GM12878 (cell line): ENCODE measurements around the gene TEKT5. TPM values are rescaled to one million over a fixed set of nuclear protein-coding genes. Genes with fewer than 3 reads are reported as not detected.

Source experiments
- ATAC-seq: fragments of 200-7000 bp; cut with Tn5 transposase; 3 replicates; pipeline ENCODE4 v1.9.1; 2020; ENCODE audit warnings: mild to moderate bottlenecking, moderate library complexity
- BruUV-seq: library from RNA; stranded (reverse); fragments of 400-500 nt; replicated peaks from 2 replicates; lab custom pipeline; 2021; lab: Mats Ljungman, UMichigan
- CTCF ChIA-PET: fragments of 300-600 bp; sonication (Branson Sonifier 250); formaldehyde crosslinking; extraction: SDS; loops from one replicate; lab custom pipeline; 2021; ENCODE audit warnings: inconsistent platforms; lab: Yijun Ruan, JAX
- POLR2A ChIA-PET: fragments of 350-600 bp; formaldehyde crosslinking; extraction: SDS; loops from one replicate; lab custom pipeline; 2021; ENCODE audit warnings: inconsistent platforms; lab: Charles Lee
- RAD21 ChIA-PET: fragments of 300-600 bp; sonication (Branson Sonifier 250); formaldehyde crosslinking; loops from one replicate; lab custom pipeline; 2023; ENCODE audit warnings: antibody characterized with exemption; ENCODE audit not compliant: unreplicated experiment; lab: Charles Lee
- SMC1A ChIA-PET: fragments of 300-600 bp; sonication (Branson Sonifier 250); formaldehyde crosslinking; loops from one replicate; lab custom pipeline; 2023; ENCODE audit not compliant: unreplicated experiment, uncharacterized antibody; lab: Charles Lee
- DNase-seq: peaks from one replicate; pipeline ENCODE4 v3.0.0-alpha.2; 2011; ENCODE audit warnings: low read depth, low spot score
- FAIRE-seq: peaks from 3 replicates; lab custom pipeline; 2011; peaks lifted over from hg19 to GRCh38; lab: Jason Lieb, UNC
- H2AFZ ChIP-seq: 2 replicates; pipeline ENCODE4 v1.6.0; 2011; ENCODE audit warnings: low read depth, low read length, control low read depth; ENCODE audit not compliant: control insufficient read depth
- H3K27ac ChIP-seq: 2 replicates; pipeline ENCODE4 v1.5.1; 2011; ENCODE audit warnings: control low read depth; ENCODE audit not compliant: control insufficient read depth, insufficient read depth
- H3K27me3 ChIP-seq, 2 experiments: replicated peaks in 1 of 2; 2 replicates each; pipeline versions ENCODE4 v1.6.0 to v1.6.1; 2011; ENCODE audit warnings: low read length in 1 of 2; ENCODE audit not compliant: control insufficient read depth in 2 of 2, insufficient read depth in 2 of 2
- H3K36me3 ChIP-seq, 2 experiments: 2 replicates each; pipeline ENCODE4 v1.5.1; 2011; ENCODE audit warnings: low read length in 1 of 2; ENCODE audit not compliant: control insufficient read depth in 2 of 2, insufficient read depth in 2 of 2
- H3K4me1 ChIP-seq: 2 replicates; pipeline ENCODE4 v1.6.1; 2011; ENCODE audit warnings: mild to moderate bottlenecking, low read length, moderate library complexity, mixed read lengths; ENCODE audit not compliant: control insufficient read depth, insufficient read depth
- H3K4me2 ChIP-seq: 2 replicates; pipeline ENCODE4 v1.6.0; 2011; ENCODE audit warnings: control low read depth; ENCODE audit not compliant: control insufficient read depth, insufficient read depth
- H3K4me3 ChIP-seq: fragments of 200-600 bp; sonication (generic); 2 replicates; pipeline ENCODE4 v1.5.1; 2016
- H3K79me2 ChIP-seq: 2 replicates; pipeline ENCODE4 v1.6.0; 2011; ENCODE audit warnings: low read length; ENCODE audit not compliant: control insufficient read depth, insufficient read depth
- H3K9ac ChIP-seq: 2 replicates; pipeline ENCODE4 v1.8.0; 2011; ENCODE audit warnings: low read length, control low read depth, mixed read lengths; ENCODE audit not compliant: control insufficient read depth, insufficient read depth
- H3K9me3 ChIP-seq: replicated peaks from 3 replicates; pipeline ENCODE4 v1.5.1; 2011; ENCODE audit warnings: mild to moderate bottlenecking, low read length; ENCODE audit not compliant: control insufficient read depth, insufficient read depth
- H4K20me1 ChIP-seq: 2 replicates; pipeline ENCODE4 v1.6.0; 2011; ENCODE audit not compliant: control insufficient read depth, insufficient read depth
- MLLT1 ChIP-seq: fragments of 450-650 bp; IDR thresholded peaks from 2 replicates; pipeline ENCODE4 v1.6.1; 2016; ENCODE audit warnings: mild to moderate bottlenecking
- POLR2A ChIP-seq: IDR thresholded peaks from 2 replicates; pipeline ENCODE4 v1.6.1; 2011; ENCODE audit warnings: low read depth, mild to moderate bottlenecking, low read length
- RFX5 ChIP-seq: IDR thresholded peaks from 2 replicates; pipeline ENCODE4 v1.6.1; 2011; ENCODE audit warnings: low read depth, low read length, improper control_type of control experiment
- RUNX3 ChIP-seq: IDR thresholded peaks from 2 replicates; pipeline ENCODE4 v1.6.1; 2012; ENCODE audit warnings: low read length, inconsistent platforms
- SMAD1 ChIP-seq: fragments of 450-650 bp; IDR thresholded peaks from 2 replicates; pipeline ENCODE4 v1.6.1; 2018; ENCODE audit warnings: mild to moderate bottlenecking, low read depth; ENCODE audit not compliant: partially characterized antibody
- TCF7 ChIP-seq: IDR thresholded peaks from 2 replicates; pipeline ENCODE4 v1.6.1; 2014; ENCODE audit warnings: antibody characterized with exemption, borderline replicate concordance
- YY1 ChIP-seq: IDR thresholded peaks from 2 replicates; pipeline ENCODE4 v1.6.1; 2011; ENCODE audit warnings: low read depth, mild to moderate bottlenecking, low read length
- ZBTB11 ChIP-seq: fragments of 450-650 bp; formaldehyde crosslinking; IDR thresholded peaks from 2 replicates; pipeline ENCODE4 v1.5.0; 2022; ENCODE audit warnings: mild to moderate bottlenecking, missing genetic modification characterization
- WGBS: methylation state at CpG from one replicate; pipeline ENCODE4 v1.1.6; 2016; ENCODE audit warnings: low lambda C conversion rate; ENCODE audit not compliant: insufficient replicate concordance, insufficient coverage; ENCODE audit errors: missing lambda C conversion rate; 5-methylcytosine and 5-hydroxymethylcytosine counted together
- in situ Hi-C: fragments of 300-500 bp; cut with MboI; formaldehyde crosslinking; loops from 9 replicates; pipeline ENCODE4 v1.14.3; 2018; ENCODE audit warnings: mixed read lengths
- intact Hi-C: fragments of 100-400 bp; cut with micrococcal nuclease; formaldehyde crosslinking; loops from one replicate; pipeline ENCODE4 v1.14.2; 2022; ENCODE audit not compliant: unreplicated experiment
- polyA plus RNA-seq, 11 experiments: library from polyadenylated mRNA; depleted of rRNA in 4 of 11; unstranded in 6 of 11; stranded (reverse) in 5 of 11; fragments of >200 nt; fragmentation: Nextera tagmentation in 4 of 11; fragmentation: Illumina TruSeq in 1 of 11; extraction: Ambion mirVana in 4 of 11; extraction: Trizol in 1 of 11; gene quantifications; 1 replicate in 1 of 11; 2 replicates in 10 of 11; pipeline versions ENCODE4 v1.2.1 to v1.2.3, GENCODE V29; 2011 to 2016; ENCODE audit warnings: inconsistent platforms in 2 of 11, missing spikeins in 2 of 11, low read depth in 1 of 11
- total RNA-seq, 4 experiments: library from RNA; depleted of rRNA in 3 of 4; stranded (reverse); fragments of >200 nt in 3 of 4; fragmentation: Illumina TruSeq in 1 of 4; extraction: Trizol in 1 of 4; gene quantifications; 2 replicates each; pipeline versions ENCODE4 v1.2.1 to v1.2.3, GENCODE V29; 2013 to 2021

The TEKT5 gene
- total and polyA plus RNA-seq, 10 of the 15 experiments (the other 5 are each of a cell fraction or from before 2014, with no cell fraction given) = 0.19 to 2.2 (median 0.68) TPM; not detected in 1

GRCh38 chr16:10606607-10607006, 88.1 kb downstream of the TEKT5 start:
- TF ChIP-seq RUNX3 = no peak
- no peak for TF ChIP-seq RFX5
- TF ChIP-seq YY1 = no peak
- ChIA-PET POLR2A (interaction anchor here (0.5 kb wide), 1 partner anchor 10 kb away, joined by 4 read pairs; no protein-coding TSS in a partner anchor), CTCF (interaction anchor here (0.6 kb wide), 2 partner anchors 37 to 90 kb away, joined by 3 to 4 read pairs; no protein-coding TSS in a partner anchor), SMC1A (interaction anchor here (1.0 kb wide), 1 partner anchor 9 kb away, joined by 3 read pairs; no protein-coding TSS in a partner anchor), RAD21 (no interaction called here)
- no peak overlapping the region for H2AFZ ChIP-seq
- H3K27me3 ChIP-seq = no peaks in the 10 kb centered on the region; a peak in 2 of 4 replicates
- H3K9me3 ChIP-seq = no peaks in the 10 kb centered on the region
- intact Hi-C loops = no loop called here
- no peak overlapping the region for H3K9ac ChIP-seq
- H3K27ac ChIP-seq = no peak overlapping the region
- no peaks in the 10 kb centered on the region for H4K20me1 ChIP-seq
- no peak overlapping the region for H3K4me2 ChIP-seq
- H3K36me3 ChIP-seq = no peaks in the 10 kb centered on the region
- 36% methylated on average over 6 of the region's 6 CpGs for WGBS
- DNase-seq (no peak), FAIRE-seq (no peak), ATAC-seq (no peak)
- no peaks in the 10 kb centered on the region for H3K79me2 ChIP-seq
- in situ Hi-C loops = no loop called here
- no TSS peak for BruUV-seq
- H3K4me3 ChIP-seq = no peak overlapping the region
- no peaks in the 10 kb centered on the region for H3K4me1 ChIP-seq

- Histone ChIP-seq H3K36me3 (no peaks in the 10 kb centered on the region), H3K9me3 (no peaks in the 10 kb centered on the region), H3K27ac (no peak overlapping the region), H3K4me3 (no peak overlapping the region), H3K27me3 (no peaks in the 10 kb centered on the region; a peak in 2 of 4 replicates), H3K4me1 (peaks cover 7% of the 10 kb centered on the region), H3K4me2 (no peak overlapping the region), H3K9ac (no peak overlapping the region), H3K79me2 (no peaks in the 10 kb centered on the region), H4K20me1 (no peaks in the 10 kb centered on the region), H2AFZ (no peak overlapping the region)
- POLR2A ChIA-PET = no interaction called here
- RAD21 ChIA-PET = interaction anchor here (0.6 to 0.8 kb wide), 3 partner anchors 12 to 83 kb away, joined by 3 read pairs; no protein-coding TSS in a partner anchor
- intact Hi-C loops = no loop called here
- FAIRE-seq (no peak), ATAC-seq (no peak), DNase-seq (no peak)
- in situ Hi-C loops = no loop called here
- WGBS = 11% methylated on average over 3 of the region's 3 CpGs
- CTCF ChIA-PET = no interaction called here
- no TSS peak for BruUV-seq
- TF ChIP-seq SMAD1 (no peak), TCF7 (no peak), MLLT1 (no peak), ZBTB11 (CRISPR knock-in tag) (no peak), POLR2A (no peak)
- SMC1A ChIA-PET = interaction anchor here (2.2 kb wide), 1 partner anchor 10 kb away, joined by 5 read pairs; no protein-coding TSS in a partner anchor
Measured at GRCh38 chr16:10605636-10606035, 89.1 kb downstream of the TEKT5 start.
